H1 (cell line): ENCODE results near the gene SYK. TPM values are rescaled to one million over a fixed set of nuclear protein-coding genes. Genes with fewer than 3 reads are reported as not detected.

Experiments
- CTCF ChIA-PET: fragments of 300-600 bp; sonication (Branson Sonifier 250); formaldehyde crosslinking; loops from one replicate; lab custom pipeline; 2021; ENCODE audit not compliant: partially characterized antibody; lab: Charles Lee
- POLR2A ChIA-PET: fragments of 300-600 bp; sonication (Branson Sonifier 250); formaldehyde crosslinking; loops from one replicate; lab custom pipeline; 2021; ENCODE audit warnings: inconsistent platforms; ENCODE audit not compliant: partially characterized antibody; lab: Charles Lee
- DNase-seq, 2 experiments: peaks; one replicate each; pipeline versions ENCODE4 v3.0.0 to v3.0.0-alpha.2; 2010 to 2022; ENCODE audit warnings: low spot score in 2 of 2, low read depth in 1 of 2, mixed read lengths in 1 of 2
- FAIRE-seq: peaks from 2 replicates; lab custom pipeline; 2011; peaks lifted over from hg19 to GRCh38; lab: Jason Lieb, UNC
- H2AFZ ChIP-seq: 2 replicates; pipeline ENCODE4 v1.8.1; 2012; ENCODE audit warnings: low read length, inconsistent platforms
- H2AK5ac ChIP-seq: 2 replicates; pipeline ENCODE4 v1.6.1; 2013; ENCODE audit warnings: low read depth, low read length
- H2BK120ac ChIP-seq: replicated peaks from 2 replicates; pipeline ENCODE3; 2013; ENCODE audit warnings: low read depth, low read length, inconsistent platforms
- H2BK12ac ChIP-seq: 2 replicates; pipeline ENCODE4 v1.6.1; 2013; ENCODE audit warnings: low read depth, low read length
- H2BK15ac ChIP-seq: 2 replicates; pipeline ENCODE4 v1.6.1; 2013; ENCODE audit warnings: low read length
- H2BK20ac ChIP-seq: 2 replicates; pipeline ENCODE4 v1.6.1; 2013; ENCODE audit warnings: low read length
- H2BK5ac ChIP-seq: 2 replicates; pipeline ENCODE4 v1.6.1; 2013; ENCODE audit warnings: low read depth, low read length
- H3K14ac ChIP-seq: 2 replicates; pipeline ENCODE4 v1.6.1; 2013; ENCODE audit warnings: inconsistent platforms; ENCODE audit not compliant: insufficient read length
- H3K18ac ChIP-seq: 2 replicates; pipeline ENCODE4 v1.6.1; 2013; ENCODE audit warnings: low read length; ENCODE audit errors: extremely low read depth
- H3K23ac ChIP-seq: 2 replicates; pipeline ENCODE4 v1.6.1; 2013; ENCODE audit warnings: inconsistent platforms; ENCODE audit not compliant: insufficient read length
- H3K23me2 ChIP-seq: 2 replicates; pipeline ENCODE4 v1.6.1; 2013; ENCODE audit warnings: low read depth, low read length
- H3K27ac ChIP-seq: 2 replicates; pipeline ENCODE4 v1.6.1; 2011; ENCODE audit warnings: low read depth, low read length, inconsistent platforms
- H3K27me3 ChIP-seq, 4 experiments: replicated peaks in 1 of 4; 1 replicate in 1 of 4; 2 replicates in 3 of 4; pipeline versions ENCODE4 v1.6.1 to v1.8.1; 2011 to 2013; ENCODE audit warnings: low read length in 3 of 4, mild to moderate bottlenecking in 3 of 4, inconsistent platforms in 2 of 4, mixed read lengths in 2 of 4, moderate library complexity in 1 of 4; ENCODE audit not compliant: control insufficient read depth in 3 of 4, insufficient read depth in 3 of 4; ENCODE audit errors: extremely low read depth in 1 of 4
- H3K36me3 ChIP-seq, 4 experiments: 2 replicates each; pipeline versions ENCODE4 v1.6.1 to v1.8.1; 2011 to 2013; ENCODE audit warnings: mild to moderate bottlenecking in 4 of 4, low read length in 3 of 4, moderate library complexity in 2 of 4, control low read depth in 1 of 4, inconsistent platforms in 1 of 4; ENCODE audit not compliant: insufficient read depth in 4 of 4, control insufficient read depth in 2 of 4
- H3K4ac ChIP-seq: replicated peaks from 2 replicates; pipeline ENCODE3; 2013; ENCODE audit warnings: low read length, low read depth, mixed read lengths, inconsistent platforms; ENCODE audit not compliant: insufficient read length
- H3K4me1 ChIP-seq, 4 experiments: replicated peaks in 1 of 4; 1 replicate in 1 of 4; 2 replicates in 3 of 4; pipeline versions ENCODE4 v1.6.1 to v1.8.1; 2011 to 2013; ENCODE audit warnings: low read length in 3 of 4, inconsistent platforms in 2 of 4, mixed read lengths in 1 of 4; ENCODE audit not compliant: insufficient read depth in 4 of 4, control insufficient read depth in 3 of 4
- H3K4me2 ChIP-seq, 2 experiments: 2 replicates each; pipeline versions ENCODE4 v1.6.1 to v1.8.1; 2011 to 2013; ENCODE audit warnings: low read depth in 2 of 2, low read length in 2 of 2, control low read depth in 1 of 2, inconsistent platforms in 1 of 2, mild to moderate bottlenecking in 1 of 2; ENCODE audit not compliant: insufficient read depth in 1 of 2
- H3K4me3 ChIP-seq, 4 experiments: fragments of 200-600, 300-600 bp in 1 of 4; sonication (generic), shearing (Covaris generic), sonication (Bioruptor Twin) in 1 of 4; 2 replicates each; pipeline versions ENCODE4 v1.5.1 to v1.8.1; 2011 to 2016; ENCODE audit warnings: low read length in 4 of 4, low read depth in 3 of 4, control low read depth in 2 of 4, inconsistent platforms in 2 of 4, mild to moderate bottlenecking in 2 of 4, mixed read lengths in 1 of 4, moderate library complexity in 1 of 4; ENCODE audit not compliant: insufficient read depth in 2 of 4; ENCODE audit errors: extremely low read depth in 1 of 4
- H3K56ac ChIP-seq: replicated peaks from 2 replicates; pipeline ENCODE3; 2013; ENCODE audit warnings: low read depth, mild to moderate bottlenecking, mixed read lengths, low read length, inconsistent platforms; ENCODE audit not compliant: insufficient read length
- H3K79me1 ChIP-seq: 2 replicates; pipeline ENCODE4 v1.6.1; 2013; ENCODE audit warnings: low read depth, low read length, control low read depth
- H3K79me2 ChIP-seq, 2 experiments: 2 replicates each; pipeline versions ENCODE4 v1.6.1 to v1.8.1; 2012 to 2013; ENCODE audit warnings: low read length in 2 of 2, mild to moderate bottlenecking in 2 of 2, inconsistent platforms in 1 of 2; ENCODE audit not compliant: insufficient read depth in 2 of 2, control insufficient read depth in 1 of 2
- H3K9ac ChIP-seq, 4 experiments: replicated peaks in 1 of 4; 1 replicate in 1 of 4; 2 replicates in 3 of 4; pipeline versions ENCODE4 v1.6.1 to v1.8.1; 2011 to 2013; ENCODE audit warnings: low read depth in 3 of 4, low read length in 3 of 4, control low read depth in 2 of 4, mild to moderate bottlenecking in 2 of 4, moderate library complexity in 2 of 4, inconsistent platforms in 1 of 4; ENCODE audit errors: extremely low read depth in 1 of 4
- H3K9me3 ChIP-seq, 2 experiments: 2 replicates each; pipeline versions ENCODE4 v1.6.1 to v1.8.1; 2012 to 2013; ENCODE audit warnings: mild to moderate bottlenecking in 2 of 2, moderate library complexity in 2 of 2, control low read depth in 1 of 2, inconsistent platforms in 1 of 2, low read depth in 1 of 2, low read length in 1 of 2, mixed read lengths in 1 of 2; ENCODE audit not compliant: insufficient read depth in 2 of 2
- H4K20me1 ChIP-seq, 2 experiments: replicated peaks in 1 of 2; 2 replicates each; pipeline versions ENCODE3 to v1.8.1; 2011 to 2013; ENCODE audit warnings: inconsistent platforms in 2 of 2, low read length in 2 of 2, mild to moderate bottlenecking in 1 of 2; ENCODE audit not compliant: insufficient read depth in 2 of 2, control insufficient read depth in 1 of 2
- H4K5ac ChIP-seq: 2 replicates; pipeline ENCODE4 v1.6.1; 2013; ENCODE audit warnings: low read length, low read depth, mixed read lengths, inconsistent platforms; ENCODE audit not compliant: insufficient read length
- H4K8ac ChIP-seq: 2 replicates; pipeline ENCODE4 v1.8.0; 2013; ENCODE audit warnings: mild to moderate bottlenecking, moderate library complexity, low read length, inconsistent platforms; ENCODE audit not compliant: insufficient read depth; ENCODE audit errors: extremely low read depth
- H4K91ac ChIP-seq: replicated peaks from 2 replicates; pipeline ENCODE3; 2013; ENCODE audit warnings: low read length, mixed read lengths, inconsistent platforms; ENCODE audit not compliant: insufficient read length
- KDM1A ChIP-seq: fragments of 200-600, 300-600 bp; sonication (generic); IDR thresholded peaks from 2 replicates; pipeline ENCODE4 v1.7.1; 2016; ENCODE audit warnings: mild to moderate bottlenecking, low read length, borderline replicate concordance
- WGBS, 2 experiments: shearing (Covaris generic) in 1 of 2; methylation state at CpG; one replicate each; pipeline versions ENCODE4 v1.1.6 to v1.1.7; 2013 to 2015; ENCODE audit warnings: low lambda C conversion rate in 2 of 2, mixed read lengths in 2 of 2, inconsistent platforms in 1 of 2, low coverage in 1 of 2, missing lambda C conversion rate in 1 of 2; ENCODE audit not compliant: insufficient replicate concordance in 2 of 2, insufficient coverage in 1 of 2, insufficient read length in 1 of 2; ENCODE audit errors: extremely low coverage in 1 of 2, missing lambda C conversion rate in 1 of 2; 5-methylcytosine and 5-hydroxymethylcytosine counted together
- polyA plus RNA-seq, 7 experiments: library from polyadenylated mRNA; depleted of rRNA in 3 of 7; stranded (reverse) in 5 of 7; unstranded in 2 of 7; fragments of >200 nt in 5 of 7; fragments of 200-250 nt in 2 of 7; gene quantifications; 1 replicate in 5 of 7; 2 replicates in 1 of 7; 4 replicates in 1 of 7; pipeline versions ENCODE4 v1.2.1 to v1.2.3, GENCODE V29; 2011 to 2013; ENCODE audit warnings: missing spikeins in 2 of 7, mixed read lengths in 2 of 7
- total RNA-seq: library from RNA; stranded (reverse); fragmentation: NEBNext Ultra II Directional; extraction: Animal tissue kit (Norgen Biotek cat#: 25700); gene quantifications from 2 replicates; pipeline ENCODE4 v1.2.1, GENCODE V29; 2021

Gene SYK
- total and polyA plus RNA-seq, 2 of the 8 experiments (the other 6 are each of a cell fraction or from before 2014, with no cell fraction given), result 1.5 to 4.4 TPM

GRCh38 chr9:90880066-90880465 is 78.4 kb downstream of the SYK start:
- H3K79me2 ChIP-seq, result no peaks in the 10 kb centered on the region
- H2BK15ac ChIP-seq, result no peak overlapping the region
- no peaks in the 10 kb centered on the region for H3K79me1 ChIP-seq
- no peaks in the 10 kb centered on the region for H4K20me1 ChIP-seq
- H2BK120ac ChIP-seq, result no peak overlapping the region
- TF ChIP-seq KDM1A, result no peak
- H2AFZ ChIP-seq, result no peak overlapping the region
- H3K27ac ChIP-seq, result no peak overlapping the region
- no peak overlapping the region for H2AK5ac ChIP-seq
- no peak overlapping the region for H3K18ac ChIP-seq
- H3K14ac ChIP-seq, result no peak overlapping the region
- ChIA-PET CTCF (interaction anchor here (0.9 kb wide), 1 partner anchor 11 kb away, joined by 4 read pairs; no protein-coding TSS in a partner anchor), POLR2A (no interaction called here)
- no peak overlapping the region for H3K56ac ChIP-seq
- no peak for FAIRE-seq
- no peaks in the 10 kb centered on the region for H3K36me3 ChIP-seq
- H3K4me3 ChIP-seq, result no peak overlapping the region
- H2BK20ac ChIP-seq, result no peak overlapping the region
- no peak overlapping the region for H3K4ac ChIP-seq
- no peak overlapping the region for H2BK12ac ChIP-seq
- 95% methylated on average over 2 of the region's 2 CpGs; no CpG with 5 or more reads in 1 of the 2 experiments for WGBS, 2 experiments
- no peaks in the 10 kb centered on the region for H3K4me1 ChIP-seq
- no peaks in the 10 kb centered on the region for H3K23me2 ChIP-seq
- no peak overlapping the region for H4K8ac ChIP-seq
- no peak for DNase-seq
- no peaks in the 10 kb centered on the region for H3K27me3 ChIP-seq
- H3K9ac ChIP-seq, result no peak overlapping the region
- H3K4me2 ChIP-seq, result no peak overlapping the region
- no peak overlapping the region for H4K5ac ChIP-seq
- no peaks in the 10 kb centered on the region; a peak in 1 of 4 replicates for H3K9me3 ChIP-seq
- no peak overlapping the region for H4K91ac ChIP-seq
- no peak overlapping the region for H3K23ac ChIP-seq
- H2BK5ac ChIP-seq, result no peak overlapping the region
